Left ventricle myocardium superior (tissue), 1 donor: ENCODE results near the gene ADAM10. TPM values are rescaled to one million over a fixed set of nuclear protein-coding genes. Genes with fewer than 3 reads are reported as not detected.

ENCODE experiments used
- ATAC-seq: fragments of 200-7000 bp; cut with Tn5 transposase; one replicate; pipeline ENCODE4 v1.9.1; 2020; ENCODE audit warnings: mild to moderate bottlenecking, moderate library complexity
- DNase-seq: peaks from one replicate; pipeline ENCODE4 v3.0.0-alpha.2; 2020
- intact Hi-C: fragments of 100-400 bp; cut with micrococcal nuclease; formaldehyde crosslinking; loops from one replicate; pipeline ENCODE4 v1.11.0; 2022
- total RNA-seq: library from RNA; stranded (reverse); fragmentation: NEBNext Ultra II Directional; extraction: Animal tissue kit (Norgen Biotek cat#: 25700); gene quantifications from one replicate; pipeline ENCODE4 v1.2.1, GENCODE V29; 2021
- donor health status: DM: no; HTN: yes; CAD: no; lungs with severe emphysema.

Gene ADAM10
- total RNA-seq, 1 donor from 2014 or later: 77.1 TPM

- ATAC-seq (no peak), DNase-seq (no peak)
- intact Hi-C loops: no loop called here
These were observed 178.0 kb downstream of the ADAM10 start for GRCh38 chr15:58571491-58571890.

- no peak for DNase-seq
- intact Hi-C loops: no loop called here
- ATAC-seq: no peak
These were observed 180.1 kb downstream of the ADAM10 start for GRCh38 chr15:58569455-58569854.

- ATAC-seq: peak; percentile 55
- intact Hi-C loops: no loop called here
- no peak for DNase-seq
These were observed 181.3 kb downstream of the ADAM10 start for GRCh38 chr15:58568157-58568571.

- DNase-seq (no peak), ATAC-seq (no peak)
- intact Hi-C loops: no loop called here
These were observed 183.5 kb downstream of the ADAM10 start for GRCh38 chr15:58566029-58566428.

GRCh38 chr15:58565619-58566018, 183.9 kb downstream of the ADAM10 start:
- ATAC-seq (no peak), DNase-seq (no peak)
- intact Hi-C loops: no loop called here

- intact Hi-C loops: no loop called here
- DNase-seq (no peak), ATAC-seq (no peak)
These were observed 184.5 kb downstream of the ADAM10 start for GRCh38 chr15:58564981-58565380.

GRCh38 chr15:58562135-58562534, 187.4 kb downstream of the ADAM10 start:
- ATAC-seq: no peak
- intact Hi-C loops: no loop called here

GRCh38 chr15:58561321-58561720, 188.2 kb downstream of the ADAM10 start:
- ATAC-seq: no peak
- DNase-seq: no peak
- intact Hi-C loops: no loop called here

More at GRCh38 chr15:58562135-58562534, 187.4 kb downstream of the ADAM10 start:
- DNase-seq: no peak

GRCh38 chr15:58559904-58560588, 189.5 kb downstream of the ADAM10 start:
- ATAC-seq (no peak), DNase-seq (no peak)
- intact Hi-C loops: no loop called here

- intact Hi-C loops: no loop called here
- no peak for DNase-seq
- no peak for ATAC-seq
These were observed 190.7 kb downstream of the ADAM10 start for GRCh38 chr15:58558777-58559176.

- intact Hi-C loops: no loop called here
- no peak for ATAC-seq
- DNase-seq: no peak
These were observed 193.0 kb downstream of the ADAM10 start for GRCh38 chr15:58556541-58556940.

GRCh38 chr15:58556028-58556361, 193.5 kb downstream of the ADAM10 start:
- DNase-seq: no peak

GRCh38 chr15:58555162-58556027, 194.1 kb downstream of the ADAM10 start:
- intact Hi-C loops: no loop called here
- ATAC-seq (no peak), DNase-seq (no peak)

More at GRCh38 chr15:58556028-58556361, 193.5 kb downstream of the ADAM10 start:
- no peak for ATAC-seq
- intact Hi-C loops: no loop called here

GRCh38 chr15:58554758-58555157, 194.7 kb downstream of the ADAM10 start:
- ATAC-seq (no peak), DNase-seq (no peak)
- intact Hi-C loops: no loop called here

- intact Hi-C loops: no loop called here
- no peak for ATAC-seq
- no peak for DNase-seq
These were observed 196.1 kb downstream of the ADAM10 start for GRCh38 chr15:58553365-58553918.

- DNase-seq (no peak), ATAC-seq (peak; percentile 3)
- intact Hi-C loops: no loop called here
These were observed 196.8 kb downstream of the ADAM10 start for GRCh38 chr15:58552505-58553364.

GRCh38 chr15:58551764-58552504, 197.6 kb downstream of the ADAM10 start:
- ATAC-seq (peak; percentile 27), DNase-seq (peak; percentile 37)
- intact Hi-C loops: no loop called here

GRCh38 chr15:58551084-58551763, 198.3 kb downstream of the ADAM10 start:
- ATAC-seq (no peak), DNase-seq (no peak)
- intact Hi-C loops: no loop called here
